SW480 (cell line): ENCODE data around the gene GPC6.
"Not testable (repeated sequence)": the region's sequence is repeated elsewhere in the genome, so short reads cannot be mapped to it uniquely, and the experiment has no call there.

ENCODE experiments used
- DNase-seq: peaks from one replicate; pipeline ENCODE4 v3.0.0-alpha.2; 2016; ENCODE audit warnings: low spot score

Gene GPC6

DNA sequence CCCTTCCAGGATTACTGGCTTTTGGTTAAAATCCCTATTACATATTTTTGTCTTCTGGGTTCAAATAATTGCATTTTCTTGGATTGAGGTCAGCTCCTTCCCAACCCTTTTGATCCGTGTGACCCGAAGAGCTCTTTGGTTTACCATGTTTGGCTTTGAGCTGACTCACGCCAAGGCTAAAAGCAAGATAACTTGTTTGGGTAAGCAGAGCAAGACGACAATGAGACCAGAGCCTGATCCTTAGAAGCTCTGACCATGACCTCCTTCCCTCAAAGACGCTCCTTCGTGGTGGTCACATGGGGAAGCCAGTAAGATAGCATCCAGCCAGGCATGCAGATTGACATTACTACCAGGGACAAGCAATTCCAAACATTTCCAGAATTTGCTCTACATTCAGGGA lies 1099.0 kb downstream of the GPC6 start:
- no peak for DNase-seq

DNA sequence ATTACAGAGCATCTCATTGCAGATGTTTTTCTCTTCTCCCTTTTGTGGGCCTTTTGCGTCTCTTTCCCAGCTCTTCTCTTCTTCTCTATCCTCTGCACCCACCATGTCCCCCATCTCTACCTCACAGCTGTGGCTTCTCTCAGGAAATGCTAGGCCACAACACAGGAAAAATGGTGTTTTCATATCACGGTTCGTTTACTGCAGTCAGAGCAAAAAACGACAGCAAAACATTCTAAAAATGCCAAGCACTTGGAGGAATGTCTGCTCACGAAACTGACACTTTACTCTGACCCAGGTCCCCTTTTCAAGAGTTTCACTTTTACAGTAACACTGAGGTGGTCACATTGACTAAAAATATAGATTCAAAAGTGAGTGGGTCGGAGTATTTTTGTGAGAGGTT lies 1100.7 kb downstream of the GPC6 start:
- DNase-seq = no peak

DNA sequence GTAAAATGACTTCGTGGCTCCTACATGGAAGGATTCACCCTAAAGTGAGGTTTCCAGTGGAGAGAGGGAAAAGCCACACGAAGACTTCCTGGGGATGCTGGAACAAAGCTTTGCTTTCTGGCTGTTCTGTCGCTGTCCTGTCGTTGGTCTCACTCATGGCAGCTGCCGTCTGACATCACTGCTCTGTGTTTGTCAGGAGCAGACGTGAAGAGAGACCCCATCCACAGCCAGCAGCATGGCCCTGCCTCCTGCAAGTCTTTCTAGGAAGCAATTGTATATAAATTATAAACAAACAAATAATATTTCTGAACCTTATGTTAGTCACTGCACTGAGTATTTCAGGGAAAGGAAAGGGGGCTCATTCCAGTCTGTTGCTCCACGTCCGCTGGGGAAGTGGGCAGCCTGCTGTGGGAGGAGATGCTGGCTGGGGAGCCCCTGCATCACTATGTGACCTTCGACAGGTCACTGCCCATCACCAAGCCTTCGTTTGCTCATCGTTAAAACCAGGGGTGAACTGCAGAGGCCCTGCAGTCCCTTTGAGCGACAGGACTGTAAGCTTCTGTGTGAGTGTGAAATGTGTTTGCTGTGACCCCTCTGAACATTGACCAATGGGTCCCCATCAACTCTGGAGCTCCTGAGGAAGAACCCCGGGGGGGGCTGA lies 1101.9 kb downstream of the GPC6 start:
- no peak for DNase-seq

DNA sequence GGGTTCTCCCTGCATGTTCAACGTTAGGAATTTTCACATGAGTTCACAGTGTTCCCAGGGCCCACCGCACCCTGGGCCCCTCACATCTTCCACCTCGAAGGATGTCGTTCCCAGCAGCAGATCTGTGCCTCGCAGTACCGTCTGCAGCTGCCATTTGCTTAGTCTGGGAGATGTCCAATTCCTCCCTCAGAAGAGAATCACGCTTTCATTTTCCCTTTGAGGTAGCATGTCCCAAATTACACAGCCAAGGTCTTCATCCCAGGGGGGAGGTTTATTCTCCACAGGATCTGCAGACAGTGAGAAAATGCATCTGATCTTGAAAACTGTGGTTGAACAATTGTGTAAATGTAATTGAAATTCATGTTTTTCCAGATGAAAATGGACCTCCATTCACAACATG lies 1102.7 kb downstream of the GPC6 start:
- DNase-seq = no peak

DNA sequence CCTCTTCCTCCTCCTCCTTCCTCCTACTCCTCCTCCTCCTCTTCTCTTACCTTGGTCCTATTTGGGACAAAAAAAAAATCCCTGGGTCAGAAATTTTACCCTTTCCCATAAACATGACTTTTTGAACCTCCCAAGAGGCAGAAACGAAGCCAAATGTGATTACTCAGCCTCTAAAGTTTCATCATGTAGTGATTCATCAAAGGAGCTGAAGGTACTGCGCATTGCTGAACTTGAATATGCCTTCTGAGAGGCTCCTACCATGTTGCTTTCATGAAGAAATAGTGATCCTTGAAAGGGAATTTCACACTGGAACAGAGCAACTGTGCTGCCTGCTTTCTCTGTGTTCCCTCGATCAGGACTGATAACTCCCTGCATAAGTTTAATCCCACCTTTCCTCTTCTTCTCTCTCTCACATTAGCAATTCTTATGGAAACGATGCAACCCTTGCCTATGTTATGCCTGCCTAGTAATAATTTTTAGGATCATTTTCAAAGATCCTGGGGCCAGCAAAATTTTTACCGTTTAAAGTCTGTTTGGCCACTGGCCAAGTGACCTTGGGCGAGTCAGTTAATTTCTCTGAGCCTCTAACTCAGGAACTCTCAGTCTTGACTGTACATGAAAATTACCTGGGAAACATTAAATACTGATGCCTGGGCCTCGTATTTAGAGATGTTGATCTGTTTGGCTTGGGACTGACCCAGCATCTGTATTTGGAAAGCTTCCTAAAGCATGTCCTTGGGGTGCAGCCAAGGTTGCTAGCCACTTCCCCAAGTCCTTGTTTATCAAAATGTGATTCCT lies 1103.3 kb downstream of the GPC6 start:
- no peak for DNase-seq

DNA sequence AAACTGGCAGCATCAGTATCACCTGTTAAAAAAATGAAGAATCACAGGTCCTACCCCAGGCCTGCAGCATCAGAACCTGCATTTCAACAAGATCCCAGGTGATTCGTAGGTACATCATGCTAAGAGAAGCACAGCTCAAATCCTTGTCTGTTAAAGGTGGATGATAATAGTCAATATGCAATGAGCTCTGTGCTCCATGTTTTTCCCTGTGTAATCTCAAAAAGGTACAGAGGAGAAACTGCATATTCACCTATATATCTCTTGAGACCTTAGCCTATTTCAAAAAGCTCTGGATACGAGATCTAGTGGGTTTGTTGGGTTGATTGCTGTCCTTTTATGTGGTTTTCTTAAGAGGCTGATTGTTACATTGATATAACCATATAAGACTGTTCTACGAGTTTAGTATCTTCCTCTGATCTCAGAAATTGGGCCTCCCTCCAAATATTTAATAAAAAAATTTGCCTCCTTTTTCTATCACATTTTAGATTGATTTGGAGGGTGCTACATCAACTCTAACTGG lies 1104.0 kb downstream of the GPC6 start:
- DNase-seq = no peak

DNA sequence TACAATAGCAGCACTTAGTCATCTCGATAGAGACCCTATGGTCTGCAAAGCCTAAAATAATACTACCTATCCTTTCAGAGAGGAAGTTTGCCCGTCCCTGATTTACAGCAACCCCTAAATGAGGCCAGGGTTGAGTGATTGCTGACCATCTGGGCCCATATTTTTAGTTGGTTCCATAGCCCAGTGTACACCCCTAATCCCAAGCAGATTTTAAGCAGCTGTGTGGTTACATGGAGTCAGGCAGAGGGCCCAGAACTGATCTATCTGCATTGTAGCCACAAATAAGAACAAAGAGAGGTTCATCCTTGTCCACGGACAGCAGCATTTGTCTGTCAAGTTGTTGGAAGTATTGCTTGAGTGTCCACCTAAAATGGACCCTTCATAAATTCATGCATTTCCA lies 1104.7 kb downstream of the GPC6 start:
- DNase-seq = no peak

DNA sequence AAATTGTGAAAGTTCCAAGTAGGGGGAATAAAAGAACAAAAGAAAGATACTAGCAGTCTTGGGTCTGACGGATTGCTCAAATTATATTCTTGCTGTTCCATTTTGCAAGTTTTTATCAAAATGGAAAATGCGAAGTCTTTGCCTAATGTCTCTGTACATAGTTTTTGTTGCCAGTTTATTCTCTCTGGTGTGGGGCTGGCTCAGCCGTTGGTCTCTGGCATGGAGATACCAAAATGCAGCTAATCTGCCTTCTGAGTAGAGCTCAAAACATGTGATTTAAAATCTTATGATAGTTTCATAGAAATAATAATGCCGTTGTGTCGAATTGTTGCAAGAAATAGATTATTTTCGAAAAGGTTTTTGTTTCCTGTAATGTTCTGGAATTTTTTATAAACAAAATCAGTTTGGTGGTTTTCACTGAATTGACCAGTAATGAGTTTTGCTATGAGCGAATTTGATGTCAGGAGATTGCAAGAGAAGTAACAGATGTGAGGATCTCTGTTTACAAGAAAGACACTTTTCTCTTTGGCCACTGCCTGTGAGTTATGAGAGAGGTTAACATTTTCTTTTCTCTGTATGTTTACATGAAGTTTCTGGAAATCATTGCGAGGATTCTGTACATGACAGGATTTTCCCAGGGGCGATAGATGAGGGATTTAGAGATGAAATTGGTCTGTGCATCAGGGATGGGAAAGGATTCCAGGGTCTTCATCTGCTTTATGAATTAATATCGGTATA lies 1105.9 kb downstream of the GPC6 start:
- DNase-seq = no peak

DNA sequence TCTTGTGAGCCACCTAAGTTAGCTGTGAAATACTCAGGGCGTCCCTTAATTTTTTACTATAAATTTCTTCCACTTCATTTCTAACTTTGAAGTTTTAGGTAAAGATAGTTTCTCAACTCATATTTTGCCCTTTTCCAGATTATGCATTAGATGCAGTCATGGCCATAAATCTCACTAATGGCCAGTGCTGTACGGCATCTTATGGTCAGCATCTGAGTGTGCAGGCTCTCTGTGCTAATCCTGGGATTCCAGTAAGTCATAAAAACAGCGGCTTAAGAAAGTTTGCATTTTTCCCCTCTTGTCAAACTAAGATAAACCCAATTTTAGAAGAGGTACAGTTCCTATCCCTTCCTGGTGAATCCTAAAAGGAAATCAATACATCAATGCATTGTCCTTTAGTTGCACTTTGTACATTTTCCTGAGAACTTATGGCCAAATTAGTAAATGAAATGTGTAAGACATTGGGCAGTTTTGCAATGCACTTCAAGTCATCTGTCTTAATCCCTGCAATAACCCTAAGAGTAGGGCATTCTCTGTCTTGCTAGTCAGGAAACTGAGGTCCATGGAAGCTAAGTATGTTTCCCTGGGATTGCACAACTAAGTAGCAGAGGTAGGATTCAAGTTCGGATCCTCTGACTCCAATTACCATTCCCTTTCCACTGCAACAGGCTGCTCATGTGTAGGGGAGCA lies 1106.7 kb downstream of the GPC6 start:
- no peak for DNase-seq

DNA sequence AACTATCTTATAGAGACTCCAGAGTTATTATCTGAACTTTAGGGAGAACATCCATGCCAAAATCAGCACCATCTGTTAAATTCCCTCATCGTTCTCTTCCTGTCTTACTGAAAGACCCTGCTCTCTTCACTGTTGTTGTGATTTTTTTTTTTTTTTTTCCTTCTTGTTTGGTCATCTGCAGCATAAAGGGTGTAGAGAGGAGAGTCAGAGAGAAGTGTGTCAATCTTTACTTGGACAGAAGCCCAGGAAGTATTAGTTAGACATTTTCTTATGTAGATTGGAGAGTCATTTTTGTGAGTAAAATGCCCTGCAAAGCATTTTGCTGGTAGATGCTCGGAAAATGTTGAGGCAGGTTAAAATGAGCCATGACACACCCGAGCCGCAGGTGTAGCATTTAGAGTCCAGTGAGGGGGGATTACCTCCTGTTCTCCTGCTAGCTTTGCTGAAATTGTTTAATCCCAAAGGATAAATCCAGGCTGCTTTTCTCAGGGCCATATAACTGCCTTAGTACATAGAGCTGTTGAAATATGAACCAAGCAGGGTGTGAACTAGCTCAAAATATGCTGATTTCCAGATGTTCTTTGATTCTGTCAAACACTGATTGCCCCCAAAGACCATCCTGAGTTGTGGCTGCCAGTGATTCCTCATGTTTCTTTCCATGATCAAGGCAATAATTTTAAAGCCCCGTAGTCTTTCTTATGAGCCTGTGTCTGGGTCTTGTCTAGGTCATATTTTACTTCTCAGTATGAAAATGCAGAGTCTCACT lies 1109.3 kb downstream of the GPC6 start:
- DNase-seq = no peak

DNA sequence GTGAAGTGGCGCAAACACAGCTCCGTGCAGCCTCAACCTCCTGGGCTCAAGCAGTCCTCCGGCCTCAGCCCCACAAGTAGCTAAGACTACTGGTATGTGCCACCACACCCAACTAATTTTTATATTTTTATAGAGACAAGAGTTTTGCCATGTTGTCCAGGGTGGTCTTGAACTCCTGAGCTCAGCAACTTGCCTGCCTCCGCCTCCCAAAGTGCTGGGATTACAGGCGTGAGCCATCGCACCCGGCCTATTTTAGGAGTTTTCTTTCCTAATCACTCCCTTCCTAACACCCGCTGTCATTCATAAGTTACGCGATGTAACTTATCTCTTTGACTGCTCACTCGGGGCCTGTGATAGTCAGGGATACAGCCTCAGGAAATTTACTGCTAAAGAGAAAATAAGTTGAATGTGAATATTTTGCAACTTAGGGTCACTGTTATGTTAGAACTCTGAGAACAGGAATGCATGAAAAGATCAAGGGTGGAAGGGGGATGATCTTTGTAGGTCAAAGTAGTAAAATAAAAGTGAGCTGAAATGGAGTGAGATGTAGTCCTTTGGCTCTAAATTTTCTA lies 1112.6 kb downstream of the GPC6 start:
- DNase-seq = no peak

DNA sequence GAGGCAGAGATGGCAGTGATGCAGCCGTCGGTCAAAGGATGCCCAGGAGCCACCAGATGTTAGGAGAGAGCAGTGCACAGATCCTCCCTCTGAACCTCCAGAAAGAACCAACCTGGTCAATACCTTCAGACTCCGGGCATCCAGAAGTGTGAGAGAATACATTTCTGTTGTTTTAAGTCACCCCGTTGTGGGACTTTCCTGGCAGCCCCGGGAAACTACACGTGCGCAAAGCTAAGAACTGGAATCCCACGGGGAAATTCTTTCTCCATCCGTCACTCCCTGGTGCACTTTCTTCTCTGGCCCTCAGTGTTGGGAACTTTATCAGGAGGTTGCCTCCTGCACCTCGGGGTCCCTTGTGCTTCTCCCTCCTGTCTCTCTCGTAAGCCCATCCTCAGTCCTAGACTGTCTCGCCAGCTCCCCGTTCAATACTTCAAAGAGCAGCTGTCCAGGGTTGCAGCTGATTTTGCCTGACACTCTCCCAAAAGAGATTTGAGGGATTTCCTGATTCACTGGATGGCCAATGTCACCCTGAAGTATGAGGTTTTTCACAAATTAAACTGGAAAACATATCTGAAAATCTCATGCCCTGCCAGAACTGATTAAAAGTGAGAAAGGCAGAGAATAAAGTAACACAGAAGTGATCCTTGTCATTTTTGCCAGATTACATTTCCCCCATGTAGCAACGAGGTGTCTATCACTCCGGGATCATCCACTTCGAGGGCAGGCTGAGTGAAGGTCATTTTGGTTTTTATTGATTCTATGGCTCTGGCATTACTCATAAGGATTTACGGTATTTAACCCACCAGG lies 1116.0 kb downstream of the GPC6 start:
- DNase-seq = no peak

DNA sequence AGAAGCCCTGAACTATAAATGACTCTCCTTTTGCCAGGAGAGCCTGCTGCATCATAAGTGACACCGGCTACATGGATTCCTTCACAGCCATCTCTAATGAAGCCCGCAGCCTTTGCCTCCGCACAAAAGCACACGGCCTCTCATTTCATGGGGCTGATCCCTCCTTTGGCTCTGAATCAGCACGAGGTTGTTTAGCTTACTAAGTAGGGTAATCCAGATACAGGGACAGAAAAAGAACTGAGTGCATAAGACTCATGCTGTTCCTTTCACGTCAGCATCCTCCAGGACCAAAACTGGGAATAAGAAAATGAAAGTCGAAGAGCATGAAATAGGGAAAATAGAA lies 1116.6 kb downstream of the GPC6 start:
- no peak for DNase-seq

DNA sequence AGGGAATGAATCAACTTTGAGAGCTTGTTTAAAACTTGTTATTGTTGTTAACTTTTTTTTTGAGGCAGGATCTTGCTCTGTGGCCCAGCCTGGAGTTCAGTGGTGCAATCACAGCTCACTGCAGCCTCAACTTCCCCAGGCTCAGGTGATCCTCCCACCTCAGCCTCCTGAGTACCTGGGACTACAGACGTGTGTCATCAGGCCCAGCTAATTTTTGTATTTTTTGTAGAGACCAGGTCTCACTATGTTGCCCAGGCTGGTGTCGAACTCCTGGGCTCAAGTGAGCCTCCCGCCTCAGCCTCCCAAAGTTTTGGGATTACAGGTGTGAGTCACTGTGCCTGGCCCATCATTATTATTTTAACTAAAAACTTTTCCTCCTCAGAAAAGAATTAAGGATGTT lies 1117.1 kb downstream of the GPC6 start:
- DNase-seq = not testable (repeated sequence)

DNA sequence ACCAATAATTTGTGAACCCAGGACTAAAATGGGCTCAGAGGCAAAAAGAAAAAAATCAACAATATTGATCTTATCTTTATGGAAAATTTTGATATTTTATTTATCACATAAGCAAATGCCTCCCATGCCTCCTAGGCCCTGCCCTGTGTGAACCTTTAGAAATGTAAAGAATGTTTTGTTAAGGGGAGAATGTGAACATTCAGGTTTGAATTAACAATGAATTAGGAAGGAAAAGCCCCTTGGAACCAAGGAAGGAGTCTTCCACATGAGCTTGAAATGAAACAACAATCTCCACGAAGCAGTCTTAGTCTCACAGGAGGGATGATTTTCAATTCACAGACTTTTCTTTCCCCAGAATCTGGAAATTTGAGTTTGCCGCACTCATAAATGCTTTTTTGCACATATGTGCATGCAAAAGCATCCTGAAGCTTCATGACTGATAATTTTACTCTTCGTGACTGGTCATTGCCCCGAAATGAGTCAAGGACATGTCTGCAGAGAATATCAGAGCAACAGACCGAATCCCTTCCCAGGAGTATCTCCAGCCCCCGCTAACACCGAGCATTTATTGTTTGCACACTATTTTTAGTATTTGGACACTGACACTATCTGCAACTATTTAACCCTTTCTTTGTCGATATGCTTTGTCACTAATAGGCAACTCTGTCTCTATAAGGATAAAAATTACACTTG lies 1117.7 kb downstream of the GPC6 start:
- no peak for DNase-seq

DNA sequence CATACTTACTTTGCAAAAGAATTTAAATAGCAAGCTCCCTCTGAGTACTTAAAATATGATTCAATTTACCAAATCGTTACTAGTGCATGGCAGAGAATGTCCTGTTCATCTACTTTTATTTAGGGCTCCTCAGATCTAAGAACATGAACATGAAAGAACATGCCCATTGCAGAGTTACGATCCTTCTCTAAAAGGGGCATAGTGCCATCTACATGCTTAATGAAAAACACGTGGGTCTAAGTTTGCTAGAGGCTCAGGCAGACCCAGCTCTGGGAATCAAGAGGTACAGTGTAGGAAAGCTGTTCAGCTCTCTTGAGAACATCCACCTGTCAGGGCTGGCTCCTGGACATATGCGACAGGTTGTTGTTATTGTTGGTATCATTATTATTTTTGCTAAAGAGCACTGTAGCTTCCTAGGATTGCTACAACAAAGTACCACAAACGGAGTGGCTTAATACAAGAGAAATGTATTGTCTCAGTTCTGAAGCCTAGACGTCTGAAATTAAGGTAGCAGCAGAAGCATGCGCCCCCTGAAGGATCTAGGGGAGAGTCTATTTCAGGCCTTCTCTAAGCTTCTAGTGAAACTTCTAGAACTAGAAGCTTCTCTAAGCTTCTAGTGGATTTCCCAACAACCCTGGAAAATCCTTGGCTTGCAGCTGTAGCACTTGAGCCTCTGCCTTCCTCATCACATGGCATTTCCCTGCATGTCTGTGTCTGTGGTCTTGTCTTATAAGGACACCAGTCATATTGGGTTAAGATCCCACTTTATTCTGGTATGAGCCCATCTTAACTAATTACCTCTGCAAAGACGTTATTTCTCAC lies 1119.0 kb downstream of the GPC6 start:
- peak; percentile 5 for DNase-seq

DNA sequence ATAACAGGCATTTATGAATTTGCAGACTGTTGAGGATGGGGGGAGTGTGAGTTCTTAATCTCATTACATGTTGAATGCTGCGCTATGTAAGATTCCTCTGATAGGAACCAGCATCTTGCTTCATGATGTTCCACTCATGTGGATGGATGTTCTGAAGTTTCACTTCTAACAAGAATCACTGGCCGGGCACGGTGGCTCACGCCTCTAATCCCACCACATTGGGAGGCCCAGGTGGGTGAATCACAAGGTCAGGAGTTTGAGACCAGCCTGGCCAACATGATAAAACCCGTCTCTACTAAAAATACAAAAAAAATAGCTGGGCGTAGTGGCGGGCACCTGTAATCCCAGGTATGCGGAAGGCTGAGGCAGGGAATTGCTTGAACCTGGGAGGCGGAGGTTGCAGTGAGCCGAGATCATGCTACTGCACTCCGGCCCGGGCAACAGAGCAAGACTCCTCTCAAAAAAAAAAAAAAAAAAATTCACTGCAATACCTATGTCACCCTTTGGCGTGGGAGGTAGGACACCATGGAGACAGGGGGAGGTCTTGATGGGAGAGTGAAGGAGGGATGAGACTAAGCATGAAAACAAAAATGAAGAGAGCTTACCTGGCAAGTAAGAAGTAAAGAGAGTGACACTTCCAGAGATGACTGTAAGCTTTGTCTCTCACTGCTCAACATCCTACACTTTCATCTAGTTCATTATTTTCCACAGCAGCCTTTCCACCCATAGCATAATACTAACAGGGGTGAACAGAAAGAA lies 1119.8 kb downstream of the GPC6 start:
- no peak for DNase-seq
